ENCODE data around the gene HPCAL4.

DNA sequence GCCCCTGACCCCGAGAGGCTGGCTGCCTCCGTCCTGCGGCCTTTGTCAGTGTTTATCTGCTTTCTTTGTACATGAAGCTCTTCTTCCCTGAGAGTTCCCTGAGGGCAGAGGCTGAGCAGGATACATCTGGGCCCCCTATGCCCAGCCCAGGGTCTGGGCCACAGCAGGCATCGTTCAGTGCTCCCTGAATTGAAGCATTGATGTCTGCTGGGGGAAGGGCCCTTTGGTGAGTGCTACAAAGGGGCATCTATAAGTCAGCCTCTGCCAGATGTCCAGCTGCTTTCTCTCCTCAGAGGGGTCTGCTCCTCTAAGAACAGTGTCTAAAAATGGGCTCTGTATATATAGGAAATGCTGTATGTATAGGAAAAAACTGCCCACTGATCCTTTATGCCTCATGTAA, 53.9 kb downstream of the HPCAL4 start:
- no peak for TF ChIP-seq POLR2A (IDR thresholded peaks at IDR 0.05)
- TF ChIP-seq, protein P1, sequence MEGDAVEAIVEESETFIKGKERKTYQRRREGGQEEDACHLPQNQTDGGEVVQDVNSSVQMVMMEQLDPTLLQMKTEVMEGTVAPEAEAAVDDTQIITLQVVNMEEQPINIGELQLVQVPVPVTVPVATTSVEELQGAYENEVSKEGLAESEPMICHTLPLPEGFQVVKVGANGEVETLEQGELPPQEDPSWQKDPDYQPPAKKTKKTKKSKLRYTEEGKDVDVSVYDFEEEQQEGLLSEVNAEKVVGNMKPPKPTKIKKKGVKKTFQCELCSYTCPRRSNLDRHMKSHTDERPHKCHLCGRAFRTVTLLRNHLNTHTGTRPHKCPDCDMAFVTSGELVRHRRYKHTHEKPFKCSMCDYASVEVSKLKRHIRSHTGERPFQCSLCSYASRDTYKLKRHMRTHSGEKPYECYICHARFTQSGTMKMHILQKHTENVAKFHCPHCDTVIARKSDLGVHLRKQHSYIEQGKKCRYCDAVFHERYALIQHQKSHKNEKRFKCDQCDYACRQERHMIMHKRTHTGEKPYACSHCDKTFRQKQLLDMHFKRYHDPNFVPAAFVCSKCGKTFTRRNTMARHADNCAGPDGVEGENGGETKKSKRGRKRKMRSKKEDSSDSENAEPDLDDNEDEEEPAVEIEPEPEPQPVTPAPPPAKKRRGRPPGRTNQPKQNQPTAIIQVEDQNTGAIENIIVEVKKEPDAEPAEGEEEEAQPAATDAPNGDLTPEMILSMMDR (IDR thresholded peaks at IDR 0.05): no peak
- TF ChIP-seq EP300 (IDR thresholded peaks at IDR 0.05): no peak
- no peak for TF ChIP-seq POLR2AphosphoS5 (IDR thresholded peaks at IDR 0.05)

All from sigmoid colon (tissue), 4 donors.